ENCODE measurements around the gene CRELD1.

CRELD1 gene

DNA sequence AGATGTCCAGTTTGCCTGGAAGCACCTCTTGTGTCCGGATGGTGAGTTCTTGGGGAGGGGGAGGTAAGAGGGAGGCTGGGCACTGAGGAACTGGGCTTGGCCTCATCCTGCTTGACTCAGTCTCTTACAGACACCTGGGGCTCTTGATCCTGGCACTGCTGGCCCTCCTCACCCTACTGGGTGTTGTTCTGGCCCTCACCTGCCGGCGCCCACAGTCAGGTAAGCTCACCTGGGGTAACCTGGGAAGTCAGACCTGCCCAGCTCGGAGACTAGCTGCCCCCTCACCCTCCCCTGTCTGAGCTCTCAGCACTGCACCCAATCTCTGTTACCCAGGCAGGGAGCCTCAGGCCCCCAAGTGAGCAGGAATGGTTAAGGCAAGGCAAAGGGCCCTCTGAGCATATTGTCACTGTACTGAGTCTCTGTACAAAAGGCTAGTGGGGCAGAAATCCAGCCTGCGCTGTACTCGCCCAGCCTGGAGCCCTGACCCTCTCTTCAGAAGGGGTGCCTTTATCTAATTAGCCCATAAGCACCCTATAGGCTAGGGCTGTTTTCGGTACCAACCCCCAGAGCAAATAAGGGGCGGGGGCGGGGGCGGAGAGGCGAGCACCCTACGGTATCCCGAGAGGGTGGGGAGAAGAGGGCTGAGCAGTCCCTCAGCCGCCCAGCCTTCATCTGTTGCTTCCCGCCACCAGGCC is 18.9 kb upstream of the CRELD1 start:
- no peak for DNase-seq (ENCODE audit: low read depth)
- peak overlapping the region; percentile 16 for H3K4me3 ChIP-seq (ENCODE audit: control insufficient read depth, low read depth, low read length)
- TF ChIP-seq, protein P1, sequence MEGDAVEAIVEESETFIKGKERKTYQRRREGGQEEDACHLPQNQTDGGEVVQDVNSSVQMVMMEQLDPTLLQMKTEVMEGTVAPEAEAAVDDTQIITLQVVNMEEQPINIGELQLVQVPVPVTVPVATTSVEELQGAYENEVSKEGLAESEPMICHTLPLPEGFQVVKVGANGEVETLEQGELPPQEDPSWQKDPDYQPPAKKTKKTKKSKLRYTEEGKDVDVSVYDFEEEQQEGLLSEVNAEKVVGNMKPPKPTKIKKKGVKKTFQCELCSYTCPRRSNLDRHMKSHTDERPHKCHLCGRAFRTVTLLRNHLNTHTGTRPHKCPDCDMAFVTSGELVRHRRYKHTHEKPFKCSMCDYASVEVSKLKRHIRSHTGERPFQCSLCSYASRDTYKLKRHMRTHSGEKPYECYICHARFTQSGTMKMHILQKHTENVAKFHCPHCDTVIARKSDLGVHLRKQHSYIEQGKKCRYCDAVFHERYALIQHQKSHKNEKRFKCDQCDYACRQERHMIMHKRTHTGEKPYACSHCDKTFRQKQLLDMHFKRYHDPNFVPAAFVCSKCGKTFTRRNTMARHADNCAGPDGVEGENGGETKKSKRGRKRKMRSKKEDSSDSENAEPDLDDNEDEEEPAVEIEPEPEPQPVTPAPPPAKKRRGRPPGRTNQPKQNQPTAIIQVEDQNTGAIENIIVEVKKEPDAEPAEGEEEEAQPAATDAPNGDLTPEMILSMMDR (IDR thresholded peaks at IDR 0.05; ENCODE audit: control insufficient read depth, insufficient read depth, low read depth, low read length, missing control alignments), result no peak

DNA sequence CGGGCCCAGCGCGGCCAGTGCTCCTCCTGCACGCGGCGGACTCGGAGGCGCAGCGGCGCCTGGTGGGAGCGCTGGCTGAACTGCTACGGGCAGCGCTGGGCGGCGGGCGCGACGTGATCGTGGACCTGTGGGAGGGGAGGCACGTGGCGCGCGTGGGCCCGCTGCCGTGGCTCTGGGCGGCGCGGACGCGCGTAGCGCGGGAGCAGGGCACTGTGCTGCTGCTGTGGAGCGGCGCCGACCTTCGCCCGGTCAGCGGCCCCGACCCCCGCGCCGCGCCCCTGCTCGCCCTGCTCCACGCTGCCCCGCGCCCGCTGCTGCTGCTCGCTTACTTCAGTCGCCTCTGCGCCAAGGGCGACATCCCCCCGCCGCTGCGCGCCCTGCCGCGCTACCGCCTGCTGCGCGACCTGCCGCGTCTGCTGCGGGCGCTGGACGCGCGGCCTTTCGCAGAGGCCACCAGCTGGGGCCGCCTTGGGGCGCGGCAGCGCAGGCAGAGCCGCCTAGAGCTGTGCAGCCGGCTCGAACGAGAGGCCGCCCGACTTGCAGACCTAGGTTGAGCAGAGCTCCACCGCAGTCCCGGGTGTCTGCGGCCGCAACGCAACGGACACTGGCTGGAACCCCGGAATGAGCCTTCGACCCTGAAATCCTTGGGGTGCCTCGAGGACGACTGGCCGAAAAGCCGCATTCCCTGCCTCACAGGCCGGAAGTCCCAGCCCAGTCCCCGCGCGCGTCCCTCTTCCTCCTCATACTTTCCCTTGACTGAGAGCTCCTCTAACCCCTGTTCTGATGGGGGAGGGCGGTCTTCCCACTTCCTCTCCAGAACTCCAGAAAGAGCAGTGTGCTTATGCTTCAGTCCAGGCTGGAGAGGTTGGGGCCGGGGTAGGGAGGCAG is 18.1 kb upstream of the CRELD1 start:
- no peak for DNase-seq (ENCODE audit: low read depth)
- TF ChIP-seq, protein P1 (IDR thresholded peaks at IDR 0.05; ENCODE audit: control insufficient read depth, insufficient read depth, low read depth, low read length, missing control alignments), result peak; percentile 47
- H3K4me3 ChIP-seq (ENCODE audit: control insufficient read depth, low read depth, low read length), result peak overlapping the region; percentile 52

DNA sequence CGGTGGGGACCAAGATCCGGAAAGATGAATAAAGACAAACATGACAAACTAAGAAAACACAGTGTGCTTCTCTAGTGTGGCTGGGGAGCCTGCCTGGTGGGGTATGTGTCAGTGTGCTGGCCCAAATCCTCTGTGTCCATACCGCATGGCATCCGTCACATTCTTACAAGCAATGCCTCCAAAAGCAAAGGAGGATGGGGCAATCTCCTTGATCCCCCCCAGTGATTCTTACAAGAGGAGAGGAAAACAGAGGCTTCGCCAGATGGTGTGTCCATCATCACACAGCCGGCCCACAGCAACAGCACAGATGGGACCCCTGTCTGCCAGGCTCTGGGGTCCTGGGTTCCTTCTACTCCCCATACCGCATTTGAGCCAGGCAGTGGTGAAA is 17.3 kb upstream of the CRELD1 start:
- TF ChIP-seq, protein P1 (IDR thresholded peaks at IDR 0.05; ENCODE audit: control insufficient read depth, insufficient read depth, low read depth, low read length, missing control alignments), result no peak
- peak overlapping the region; percentile 53 for H3K4me3 ChIP-seq (ENCODE audit: control insufficient read depth, low read depth, low read length)
- no peak for DNase-seq (ENCODE audit: low read depth)

DNA sequence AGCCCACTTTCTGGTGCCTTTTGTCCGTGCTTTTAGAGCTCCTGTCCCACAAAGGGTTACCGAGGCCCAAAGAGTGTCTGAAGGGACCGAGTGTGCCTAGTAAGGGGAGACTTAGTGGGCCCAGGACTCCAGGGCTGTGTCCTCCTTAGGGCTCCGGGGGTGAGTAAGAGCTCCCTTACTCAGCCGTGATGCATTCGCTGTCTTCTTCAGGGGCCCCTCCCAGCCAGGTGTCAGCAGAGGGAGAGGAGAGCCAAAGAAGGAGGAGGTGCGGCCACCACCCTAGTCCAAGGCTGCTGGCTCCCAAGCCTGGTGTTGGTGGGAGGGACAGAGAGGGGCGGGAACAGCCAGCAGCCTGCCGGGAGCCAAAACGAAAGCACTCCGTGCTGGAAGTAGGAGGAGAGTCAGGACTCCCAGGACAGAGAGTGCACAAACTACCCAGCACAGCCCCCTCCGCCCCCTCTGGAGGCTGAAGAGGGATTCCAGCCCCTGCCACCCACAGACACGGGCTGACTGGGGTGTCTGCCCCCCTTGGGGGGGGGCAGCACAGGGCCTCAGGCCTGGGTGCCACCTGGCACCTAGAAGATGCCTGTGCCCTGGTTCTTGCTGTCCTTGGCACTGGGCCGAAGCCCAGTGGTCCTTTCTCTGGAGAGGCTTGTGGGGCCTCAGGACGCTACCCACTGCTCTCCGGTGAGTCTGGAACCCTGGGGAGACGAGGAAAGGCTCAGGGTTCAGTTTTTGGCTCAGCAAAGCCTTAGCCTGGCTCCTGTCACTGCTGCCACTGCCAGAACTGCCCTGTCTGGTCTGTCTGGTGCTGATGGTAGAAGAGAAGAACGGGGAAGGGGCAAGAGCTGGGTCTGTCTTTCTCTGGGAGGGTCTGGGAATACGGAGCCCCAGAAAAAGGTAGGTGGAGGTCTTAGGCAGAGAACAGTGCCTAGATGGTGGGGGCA is 16.6 kb upstream of the CRELD1 start, which contains the start of gene IL17RC:
IL17RC (plus strand) TSS at position 365 of the 947 bp plus-strand sequence; CDS start at position 583, 218 bp downstream.
- TF ChIP-seq, protein P1 (IDR thresholded peaks at IDR 0.05; ENCODE audit: control insufficient read depth, insufficient read depth, low read depth, low read length, missing control alignments), result no peak
- DNase-seq (ENCODE audit: low read depth), result no peak
- peak within 1 kb of the TSS; percentile 53 for H3K4me3 ChIP-seq (ENCODE audit: control insufficient read depth, low read depth, low read length)

DNA sequence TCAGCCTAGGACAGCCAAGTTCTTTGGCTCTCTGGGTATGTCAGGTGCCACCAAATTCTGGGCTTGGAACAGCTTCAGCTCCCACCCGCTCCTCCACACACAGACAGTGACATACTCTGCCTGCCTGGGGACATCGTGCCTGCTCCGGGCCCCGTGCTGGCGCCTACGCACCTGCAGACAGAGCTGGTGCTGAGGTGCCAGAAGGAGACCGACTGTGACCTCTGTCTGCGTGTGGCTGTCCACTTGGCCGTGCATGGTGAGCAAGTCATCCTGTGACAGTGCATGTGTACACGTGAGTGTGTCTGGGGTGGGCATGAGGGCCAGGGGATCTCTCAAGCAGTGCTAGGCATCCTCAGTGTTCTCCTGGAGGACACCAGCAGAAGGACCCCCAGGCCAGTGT is 15.8 kb upstream of the CRELD1 start:
- DNase-seq (ENCODE audit: low read depth), result no peak
- no peak overlapping the region for H3K4me3 ChIP-seq (ENCODE audit: control insufficient read depth, low read depth, low read length)
- TF ChIP-seq, protein P1 (IDR thresholded peaks at IDR 0.05; ENCODE audit: control insufficient read depth, insufficient read depth, low read depth, low read length, missing control alignments), result no peak
